Progenitor cell of endocrine pancreas (in vitro differentiated cells): ENCODE data around the gene FRMPD2. TPM values are rescaled to one million over a fixed set of nuclear protein-coding genes. Genes with fewer than 3 reads are reported as not detected.
"Not testable (repeated sequence)": the region's sequence is repeated elsewhere in the genome, so short reads cannot be mapped to it uniquely, and the experiment has no call there.

ENCODE experiments used
- DNase-seq: peaks from one replicate; pipeline ENCODE4 v3.0.0; 2021; ENCODE audit warnings: low spot score; ENCODE audit not compliant: unreplicated experiment
- H3K27ac Mint-ChIP-seq: 2 replicates; pipeline ENCODE4 v1.8.0; 2021; ENCODE audit warnings: mild to moderate bottlenecking, moderate library complexity, mixed read lengths
- H3K27me3 Mint-ChIP-seq: 2 replicates; pipeline ENCODE4 v1.8.0; 2021; ENCODE audit warnings: mixed read lengths
- H3K36me3 Mint-ChIP-seq: 2 replicates; pipeline ENCODE4 v1.8.0; 2022; ENCODE audit warnings: mixed read lengths; ENCODE audit not compliant: insufficient read depth
- H3K4me1 Mint-ChIP-seq: 2 replicates; pipeline ENCODE4 v1.8.0; 2021; ENCODE audit warnings: low read depth, mixed read lengths
- H3K4me3 Mint-ChIP-seq: 2 replicates; pipeline ENCODE4 v1.8.0; 2021; ENCODE audit warnings: low read depth, mild to moderate bottlenecking, moderate library complexity, mixed read lengths
- H3K9me3 Mint-ChIP-seq: 2 replicates; pipeline ENCODE4 v1.8.0; 2021; ENCODE audit warnings: low read depth, mixed read lengths
- CTCF ChIP-seq: fragments of 200-600 bp; sonication (generic); IDR thresholded peaks from one replicate; pipeline ENCODE4 v1.5.0; 2021; ENCODE audit warnings: antibody characterized with exemption, mild to moderate bottlenecking; ENCODE audit not compliant: unreplicated experiment
- total RNA-seq: library from RNA; stranded (reverse); gene quantifications from 2 replicates; pipeline ENCODE4 v1.2.1, GENCODE V29; 2021

FRMPD2 gene
- total RNA-seq, 1 donor from 2014 or later: 1.2 TPM

- H3K27me3 Mint-ChIP-seq: peaks cover 3% of the 10 kb centered on the region
- H3K9me3 Mint-ChIP-seq: peaks cover 5% of the 10 kb centered on the region
- DNase-seq: no peak
- H3K36me3 Mint-ChIP-seq: no peaks in the 10 kb centered on the region
- no peak overlapping the region for H3K4me3 Mint-ChIP-seq
- H3K27ac Mint-ChIP-seq: no peak overlapping the region
- TF ChIP-seq CTCF: no peak
- peaks cover 5% of the 10 kb centered on the region for H3K4me1 Mint-ChIP-seq
These were observed 52.7 kb downstream of the FRMPD2 start for GRCh38 chr10:48221814-48222213.

- H3K9me3 Mint-ChIP-seq, H3K27ac Mint-ChIP-seq, H3K4me1 Mint-ChIP-seq, H3K27me3 Mint-ChIP-seq, H3K4me3 Mint-ChIP-seq, H3K36me3 Mint-ChIP-seq, DNase-seq: not testable (repeated sequence)
These were observed 53.5 kb downstream of the FRMPD2 start for GRCh38 chr10:48221031-48221430.

GRCh38 chr10:48219194-48219593 is 55.3 kb downstream of the FRMPD2 start:
- H3K27ac Mint-ChIP-seq: no peak overlapping the region
- no peaks in the 10 kb centered on the region for H3K4me1 Mint-ChIP-seq
- H3K36me3 Mint-ChIP-seq: no peaks in the 10 kb centered on the region
- DNase-seq: no peak
- no peak overlapping the region for H3K4me3 Mint-ChIP-seq
- TF ChIP-seq CTCF: no peak
- H3K27me3 Mint-ChIP-seq: peaks cover 1% of the 10 kb centered on the region
- H3K9me3 Mint-ChIP-seq: peaks cover 5% of the 10 kb centered on the region

- Mint-ChIP-seq H3K27ac (no peak overlapping the region), H3K27me3 (peaks cover 6% of the 10 kb centered on the region), H3K36me3 (no peaks in the 10 kb centered on the region), H3K4me3 (no peak overlapping the region), H3K4me1 (no peaks in the 10 kb centered on the region), H3K9me3 (peaks cover 5% of the 10 kb centered on the region)
- TF ChIP-seq CTCF: no peak
- no peak for DNase-seq
These were observed 57.8 kb downstream of the FRMPD2 start for GRCh38 chr10:48216744-48217143.

- Mint-ChIP-seq H3K27ac (no peak overlapping the region), H3K4me3 (no peak overlapping the region), H3K27me3 (peaks cover 6% of the 10 kb centered on the region), H3K4me1 (no peaks in the 10 kb centered on the region), H3K9me3 (peaks cover 5% of the 10 kb centered on the region), H3K36me3 (no peaks in the 10 kb centered on the region)
- DNase-seq: no peak
- TF ChIP-seq CTCF: no peak
These were observed 58.3 kb downstream of the FRMPD2 start for GRCh38 chr10:48216204-48216505.

- peaks cover 2% of the 10 kb centered on the region for H3K9me3 Mint-ChIP-seq
- H3K4me1 Mint-ChIP-seq: no peaks in the 10 kb centered on the region
- DNase-seq: peak; percentile 49
- H3K27ac Mint-ChIP-seq: no peak overlapping the region
- peaks cover 9% of the 10 kb centered on the region for H3K27me3 Mint-ChIP-seq
- H3K36me3 Mint-ChIP-seq: no peaks in the 10 kb centered on the region
- no peak overlapping the region for H3K4me3 Mint-ChIP-seq
- peak; percentile 79 for TF ChIP-seq CTCF
These were observed 58.9 kb downstream of the FRMPD2 start for GRCh38 chr10:48215486-48216203.
